GM18505 (cell line): ENCODE results near the gene SEMA6A.
"Not testable (repeated sequence)": the region's sequence is repeated elsewhere in the genome, so short reads cannot be mapped to it uniquely, and the experiment has no call there.

ENCODE experiments used
- ATAC-seq: cut with Tn5 transposase; IDR thresholded peaks from one replicate; pipeline ENCODE4 v1.9.1; 2021; ENCODE audit not compliant: unreplicated experiment
- POLR2A ChIP-seq: IDR thresholded peaks from 4 replicates; pipeline ENCODE4 v1.6.1; 2011; ENCODE audit warnings: borderline replicate concordance; ENCODE audit not compliant: insufficient read depth, insufficient read length; ENCODE audit errors: extremely low read depth

SEMA6A gene

GRCh38 chr5:116553366-116553765 lies 21.3 kb downstream of the SEMA6A start:
- TF ChIP-seq POLR2A: no peak
- no peak for ATAC-seq

GRCh38 chr5:116550082-116550481 lies 24.5 kb downstream of the SEMA6A start:
- TF ChIP-seq POLR2A: no peak
- ATAC-seq: no peak

GRCh38 chr5:116546743-116547124 lies 27.9 kb downstream of the SEMA6A start:
- ATAC-seq: no peak
- TF ChIP-seq POLR2A: no peak

GRCh38 chr5:116546033-116546742 lies 28.4 kb downstream of the SEMA6A start:
- ATAC-seq: no peak
- no peak for TF ChIP-seq POLR2A

- ATAC-seq: not testable (repeated sequence)
Observed at GRCh38 chr5:116545465-116545864, 29.2 kb downstream of the SEMA6A start.

- TF ChIP-seq POLR2A: no peak
Observed at GRCh38 chr5:116544531-116545241, 29.9 kb downstream of the SEMA6A start.

GRCh38 chr5:116543501-116543900 lies 31.1 kb downstream of the SEMA6A start:
- no peak for ATAC-seq
- TF ChIP-seq POLR2A: no peak

More at GRCh38 chr5:116544531-116545241, 29.9 kb downstream of the SEMA6A start:
- no peak for ATAC-seq

- no peak for ATAC-seq
- TF ChIP-seq POLR2A: no peak
Observed at GRCh38 chr5:116542619-116543018, 32.0 kb downstream of the SEMA6A start.

GRCh38 chr5:116539222-116539621 lies 35.4 kb downstream of the SEMA6A start:
- no peak for TF ChIP-seq POLR2A
- ATAC-seq: no peak

GRCh38 chr5:116536316-116537083 lies 38.1 kb downstream of the SEMA6A start:
- no peak for TF ChIP-seq POLR2A
- ATAC-seq: no peak

- no peak for TF ChIP-seq POLR2A
Observed at GRCh38 chr5:116534964-116535651, 39.5 kb downstream of the SEMA6A start.

GRCh38 chr5:116532762-116533525 lies 41.7 kb downstream of the SEMA6A start:
- no peak for TF ChIP-seq POLR2A
- peak; percentile 51 for ATAC-seq

More at GRCh38 chr5:116534964-116535651, 39.5 kb downstream of the SEMA6A start:
- ATAC-seq: no peak
